Caco-2 (cell line): ENCODE measurements around the gene IP6K3. TPM values are rescaled to one million over a fixed set of nuclear protein-coding genes. Genes with fewer than 3 reads are reported as not detected.

Source experiments
- BruUV-seq: library from RNA; stranded (reverse); fragments of 400-500 nt; replicated peaks from 2 replicates; lab custom pipeline; 2021; lab: Mats Ljungman, UMichigan
- CTCF ChIA-PET: fragments of 300-600 bp; sonication (Branson Sonifier 250); formaldehyde crosslinking; loops from one replicate; lab custom pipeline; 2022; ENCODE audit warnings: antibody characterized with exemption; lab: Charles Lee
- POLR2A ChIA-PET: fragments of 300-600 bp; sonication (Branson Sonifier 250); formaldehyde crosslinking; loops from one replicate; lab custom pipeline; 2022; ENCODE audit warnings: antibody characterized with exemption; lab: Charles Lee
- DNase-seq, 2 experiments: peaks; one replicate each; pipeline versions ENCODE4 v3.0.0 to v3.0.0-alpha.2; 2020 to 2022
- H3K27me3 ChIP-seq: replicated peaks from 2 replicates; pipeline ENCODE4 v1.6.0; 2011; ENCODE audit warnings: low read length; ENCODE audit not compliant: control insufficient read depth, insufficient read depth
- H3K36me3 ChIP-seq: 2 replicates; pipeline ENCODE4 v1.5.1; 2011; ENCODE audit warnings: low read length; ENCODE audit not compliant: control insufficient read depth, insufficient read depth
- H3K4me1 ChIP-seq: fragments of 250-450 bp; sonication (Bioruptor Pico); 2 replicates; pipeline ENCODE4 v1.5.1; 2020; ENCODE audit warnings: mild to moderate bottlenecking
- H3K4me3 ChIP-seq: 2 replicates; pipeline ENCODE4 v1.5.1; 2011; ENCODE audit warnings: low read depth, mild to moderate bottlenecking, control low read depth, low read length
- H3K9me3 ChIP-seq: fragments of 250-450 bp; sonication (Bioruptor Pico); 2 replicates; pipeline ENCODE4 v1.5.1; 2020; ENCODE audit warnings: mild to moderate bottlenecking, moderate library complexity
- H3K27ac Mint-ChIP-seq: one replicate; pipeline ENCODE4 v1.8.0; 2022; ENCODE audit warnings: mixed read lengths; ENCODE audit not compliant: unreplicated experiment
- H3K27me3 Mint-ChIP-seq: one replicate; pipeline ENCODE4 v1.8.0; 2022; ENCODE audit warnings: mixed read lengths; ENCODE audit not compliant: insufficient read depth, unreplicated experiment
- H3K36me3 Mint-ChIP-seq: one replicate; pipeline ENCODE4 v1.8.0; 2022; ENCODE audit warnings: mild to moderate bottlenecking, mixed read lengths; ENCODE audit not compliant: insufficient read depth, unreplicated experiment
- H3K4me1 Mint-ChIP-seq: one replicate; pipeline ENCODE4 v1.8.0; 2022; ENCODE audit warnings: low read depth, mixed read lengths; ENCODE audit not compliant: unreplicated experiment
- H3K4me3 Mint-ChIP-seq: one replicate; pipeline ENCODE4 v1.8.0; 2022; ENCODE audit warnings: mild to moderate bottlenecking, moderate library complexity, mixed read lengths; ENCODE audit not compliant: unreplicated experiment
- H3K9me3 Mint-ChIP-seq: one replicate; pipeline ENCODE4 v1.8.0; 2022; ENCODE audit warnings: mixed read lengths; ENCODE audit not compliant: unreplicated experiment
- intact Hi-C: fragments of 100-400 bp; cut with micrococcal nuclease; formaldehyde crosslinking; loops from one replicate; pipeline ENCODE4 v1.10.0; 2022; ENCODE audit not compliant: unreplicated experiment
- total RNA-seq: library from RNA; stranded (reverse); gene quantifications from 2 replicates; pipeline ENCODE4 v1.2.3, GENCODE V29; 2022
- TF ChIP-seq, protein P1 (sequence below), 2 experiments: fragments of 200-600 bp in 1 of 2; IDR thresholded peaks; 1 replicate in 1 of 2; 2 replicates in 1 of 2; pipeline versions ENCODE4 v1.5.1 to v1.8.0; 2011 to 2022; ENCODE audit warnings: antibody characterized with exemption in 1 of 2, control low read depth in 1 of 2, inconsistent platforms in 1 of 2, low read depth in 1 of 2, low read length in 1 of 2, mild to moderate bottlenecking in 1 of 2, moderate library complexity in 1 of 2; ENCODE audit not compliant: insufficient read depth in 1 of 2, severe bottlenecking in 1 of 2, unreplicated experiment in 1 of 2

Gene IP6K3
- total RNA-seq, 1 experiment from 2014 or later = 0.45 TPM

DNA sequence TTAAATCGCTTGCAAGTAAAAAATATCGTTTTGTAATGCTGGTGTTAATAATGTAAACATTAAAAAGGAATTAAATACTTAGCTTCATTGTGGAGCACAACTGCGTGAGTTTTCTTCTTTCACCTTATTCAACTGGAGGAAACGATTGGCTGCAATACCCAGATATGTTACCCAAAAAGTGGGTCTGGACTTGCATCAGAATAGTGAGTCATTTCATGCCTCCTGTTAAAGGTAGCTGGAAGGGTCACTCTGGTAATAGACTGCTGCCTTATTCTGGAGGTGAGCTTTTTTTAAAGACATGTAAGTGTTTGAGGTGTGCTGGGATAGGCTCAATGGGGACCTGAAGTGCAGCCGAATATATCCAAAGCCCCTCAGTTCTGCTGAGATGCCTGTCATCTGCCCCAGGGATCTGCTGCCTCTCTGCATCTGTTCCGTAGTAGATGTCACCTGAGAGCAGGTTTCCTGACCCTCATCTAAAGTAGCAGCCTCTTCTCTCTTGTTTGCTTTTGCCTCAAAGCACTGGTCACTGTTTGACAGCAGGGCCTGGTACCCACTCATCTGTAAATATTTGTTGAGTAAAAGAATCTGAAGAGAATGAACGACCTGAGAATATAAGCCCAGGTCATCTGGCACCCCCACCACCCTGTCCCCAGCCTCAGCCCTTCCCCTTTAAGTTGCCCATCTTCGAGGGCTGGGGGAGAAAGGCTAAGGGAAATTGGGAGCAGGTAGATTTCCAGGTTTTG, 29.6 kb downstream of the IP6K3 start:
- TF ChIP-seq, protein P1, sequence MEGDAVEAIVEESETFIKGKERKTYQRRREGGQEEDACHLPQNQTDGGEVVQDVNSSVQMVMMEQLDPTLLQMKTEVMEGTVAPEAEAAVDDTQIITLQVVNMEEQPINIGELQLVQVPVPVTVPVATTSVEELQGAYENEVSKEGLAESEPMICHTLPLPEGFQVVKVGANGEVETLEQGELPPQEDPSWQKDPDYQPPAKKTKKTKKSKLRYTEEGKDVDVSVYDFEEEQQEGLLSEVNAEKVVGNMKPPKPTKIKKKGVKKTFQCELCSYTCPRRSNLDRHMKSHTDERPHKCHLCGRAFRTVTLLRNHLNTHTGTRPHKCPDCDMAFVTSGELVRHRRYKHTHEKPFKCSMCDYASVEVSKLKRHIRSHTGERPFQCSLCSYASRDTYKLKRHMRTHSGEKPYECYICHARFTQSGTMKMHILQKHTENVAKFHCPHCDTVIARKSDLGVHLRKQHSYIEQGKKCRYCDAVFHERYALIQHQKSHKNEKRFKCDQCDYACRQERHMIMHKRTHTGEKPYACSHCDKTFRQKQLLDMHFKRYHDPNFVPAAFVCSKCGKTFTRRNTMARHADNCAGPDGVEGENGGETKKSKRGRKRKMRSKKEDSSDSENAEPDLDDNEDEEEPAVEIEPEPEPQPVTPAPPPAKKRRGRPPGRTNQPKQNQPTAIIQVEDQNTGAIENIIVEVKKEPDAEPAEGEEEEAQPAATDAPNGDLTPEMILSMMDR (IDR thresholded peaks at IDR 0.05; ENCODE audit: insufficient read depth in 1 of 2, low read depth in 1 of 2, low read length in 1 of 2, severe bottlenecking in 1 of 2, unreplicated experiment in 1 of 2) = no peak
- Mint-ChIP-seq H3K4me3 (no peak overlapping the region), H3K4me1 (peaks cover 12% of the 10 kb centered on the region), H3K9me3 (no peaks in the 10 kb centered on the region), H3K36me3 (no peaks in the 10 kb centered on the region), H3K27me3 (no peaks in the 10 kb centered on the region), H3K27ac (peak overlapping the region; percentile 52)
- H3K27me3 ChIP-seq = no peaks in the 10 kb centered on the region
- POLR2A ChIA-PET = no interaction called here
- intact Hi-C loops = no loop called here
- H3K4me1 ChIP-seq = peaks cover 14% of the 10 kb centered on the region
- H3K4me3 ChIP-seq = no peak overlapping the region
- H3K36me3 ChIP-seq = no peaks in the 10 kb centered on the region
- H3K9me3 ChIP-seq = no peaks in the 10 kb centered on the region
- TSS peak; percentile 57 for BruUV-seq
- DNase-seq = no peak
- CTCF ChIA-PET = interaction anchor here (1.2 kb wide), 1 partner anchor 45 kb away, joined by 5 read pairs; no protein-coding TSS in a partner anchor

DNA sequence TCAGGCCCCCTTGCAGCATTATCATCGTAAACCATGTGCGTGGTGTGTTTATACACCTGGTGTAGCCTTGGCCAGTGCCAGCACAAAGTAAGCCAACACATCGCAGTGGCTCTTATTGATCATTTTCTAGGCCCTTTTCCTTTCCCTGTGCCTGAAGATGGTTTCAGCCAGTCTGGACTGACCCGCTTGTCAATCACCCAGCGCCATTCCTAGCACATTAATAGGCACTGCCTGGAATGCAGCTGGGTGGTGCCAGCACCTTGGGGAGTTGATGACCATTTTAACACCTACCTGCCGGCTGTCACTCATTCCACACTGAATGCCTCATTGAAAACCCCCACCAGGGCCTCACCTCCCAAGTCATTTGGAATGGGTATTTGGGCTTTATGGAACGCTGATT, 30.3 kb downstream of the IP6K3 start:
- H3K4me3 ChIP-seq = no peak overlapping the region
- peaks cover 17% of the 10 kb centered on the region for H3K4me1 ChIP-seq
- peak overlapping the region; percentile 52 for H3K27ac Mint-ChIP-seq
- H3K36me3 ChIP-seq = no peaks in the 10 kb centered on the region
- TF ChIP-seq, protein P1 (IDR thresholded peaks at IDR 0.05; ENCODE audit: insufficient read depth in 1 of 2, low read depth in 1 of 2, low read length in 1 of 2, severe bottlenecking in 1 of 2, unreplicated experiment in 1 of 2) = no peak
- no peak overlapping the region for H3K4me3 Mint-ChIP-seq
- H3K27me3 ChIP-seq = no peaks in the 10 kb centered on the region
- no TSS peak for BruUV-seq
- no peaks in the 10 kb centered on the region for H3K9me3 Mint-ChIP-seq
- ChIA-PET POLR2A (no interaction called here), CTCF (interaction anchor here (1.2 kb wide), 1 partner anchor 46 kb away, joined by 5 read pairs; no protein-coding TSS in a partner anchor)
- intact Hi-C loops = no loop called here
- peaks cover 7% of the 10 kb centered on the region for H3K36me3 Mint-ChIP-seq
- H3K9me3 ChIP-seq = no peaks in the 10 kb centered on the region
- peaks cover 12% of the 10 kb centered on the region for H3K4me1 Mint-ChIP-seq
- H3K27me3 Mint-ChIP-seq = no peaks in the 10 kb centered on the region
- no peak for DNase-seq

DNA sequence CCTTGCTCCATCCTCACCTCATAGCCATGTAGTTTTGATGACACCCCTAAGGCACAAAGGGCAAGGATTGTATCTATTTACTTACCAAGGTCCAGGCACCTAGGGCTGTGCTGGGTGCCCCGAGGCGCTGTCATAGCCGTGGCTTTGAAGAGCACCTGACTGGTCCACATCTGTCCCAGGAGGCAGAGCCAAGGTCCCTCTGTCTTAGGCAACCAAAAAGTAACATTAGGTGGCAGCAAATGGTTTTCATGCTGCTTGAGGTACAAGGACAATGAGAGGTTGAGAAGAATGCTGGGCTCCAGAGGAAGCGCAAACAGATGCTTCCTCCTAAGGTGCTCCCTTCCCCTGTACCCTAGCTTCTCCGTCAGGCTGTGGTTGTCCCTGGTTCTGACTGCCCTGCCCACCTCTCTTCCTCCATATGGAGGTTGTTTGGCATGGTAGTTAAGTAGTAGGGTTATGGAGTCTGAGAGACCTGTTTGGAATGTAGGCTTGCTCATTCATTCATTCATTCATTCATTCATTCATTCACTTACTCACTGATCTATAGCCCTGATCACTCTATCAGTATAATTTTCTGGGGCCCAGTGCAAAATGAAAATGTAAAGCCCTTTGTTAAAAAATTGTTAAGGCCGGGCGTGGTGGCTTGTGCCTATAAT, 32.2 kb downstream of the IP6K3 start:
- Histone ChIP-seq H3K4me3 (no peak overlapping the region), H3K36me3 (no peaks in the 10 kb centered on the region; the same call in 1 of the 2 replicates), H3K27me3 (no peaks in the 10 kb centered on the region), H3K4me1 (peaks cover 23% of the 10 kb centered on the region), H3K9me3 (no peaks in the 10 kb centered on the region)
- Mint-ChIP-seq H3K4me1 (peaks cover 24% of the 10 kb centered on the region), H3K27me3 (no peaks in the 10 kb centered on the region), H3K4me3 (no peak overlapping the region), H3K27ac (no peak overlapping the region), H3K9me3 (no peaks in the 10 kb centered on the region), H3K36me3 (peaks cover 24% of the 10 kb centered on the region)
- ChIA-PET CTCF (interaction anchor here (1.5 kb wide), 1 partner anchor 47 kb away, joined by 5 read pairs; no protein-coding TSS in a partner anchor), POLR2A (no interaction called here)
- DNase-seq = no peak
- TF ChIP-seq, protein P1 (IDR thresholded peaks at IDR 0.05; ENCODE audit: insufficient read depth in 1 of 2, low read depth in 1 of 2, low read length in 1 of 2, severe bottlenecking in 1 of 2, unreplicated experiment in 1 of 2) = no peak
- intact Hi-C loops = no loop called here
- BruUV-seq = no TSS peak
